SK-N-SH (cell line): ENCODE data around the gene GALNT18. TPM values are rescaled to one million over a fixed set of nuclear protein-coding genes. Genes with fewer than 3 reads are reported as not detected.

Experiments used
- CTCF ChIA-PET: fragments of 300-600, 350-600 bp; formaldehyde crosslinking; extraction: SDS; loops from one replicate; lab custom pipeline; 2021; lab: Yijun Ruan, JAX
- POLR2A ChIA-PET: fragments of 350-600 bp; sonication (Branson Sonifier 250); formaldehyde crosslinking; extraction: SDS; loops from one replicate; lab custom pipeline; 2020; ENCODE audit warnings: antibody characterized with exemption, inconsistent platforms; lab: Yijun Ruan, JAX
- DNase-seq: peaks from one replicate; pipeline ENCODE4 v3.0.0; 2012
- H2AFZ ChIP-seq: fragments of 200-600 bp; sonication (generic); 2 replicates; pipeline ENCODE4 v1.8.1; 2016; ENCODE audit warnings: antibody characterized with exemption, mild to moderate bottlenecking, low read depth
- H3F3A ChIP-seq: fragments of 200-600 bp; sonication (generic); replicated peaks from 2 replicates; pipeline ENCODE3; 2016; ENCODE audit warnings: antibody characterized with exemption, mild to moderate bottlenecking; ENCODE audit not compliant: insufficient read depth
- H3K27ac ChIP-seq, 2 experiments: fragments of 200-500 bp in 1 of 2; fragments of 200-600 bp in 1 of 2; sonication (Bioruptor generic) in 1 of 2; sonication (generic), shearing (Covaris generic) in 1 of 2; 2 replicates each; pipeline versions ENCODE4 v1.5.1 to v1.6.1; 2014 to 2016; ENCODE audit warnings: low read depth in 2 of 2, inconsistent platforms in 1 of 2, low read length in 1 of 2, mild to moderate bottlenecking in 1 of 2, mixed read lengths in 1 of 2
- H3K27me3 ChIP-seq: fragments of 200-600 bp; sonication (generic), shearing (Covaris generic); 2 replicates; pipeline ENCODE4 v1.6.1; 2016; ENCODE audit warnings: mixed run types; ENCODE audit not compliant: insufficient read depth
- H3K36me3 ChIP-seq, 2 experiments: fragments of 200-500 bp in 1 of 2; fragments of 200-600 bp in 1 of 2; sonication (Bioruptor generic) in 1 of 2; sonication (generic) in 1 of 2; replicated peaks in 1 of 2; 2 replicates each; pipeline versions ENCODE3 to v1.5.1; 2014 to 2016; ENCODE audit warnings: low read length in 1 of 2, mild to moderate bottlenecking in 1 of 2; ENCODE audit not compliant: insufficient read depth in 2 of 2, control insufficient read depth in 1 of 2
- H3K4me1 ChIP-seq, 2 experiments: fragments of 200-500 bp in 1 of 2; fragments of 200-600 bp in 1 of 2; sonication (Bioruptor generic) in 1 of 2; sonication (generic), shearing (Covaris generic) in 1 of 2; 2 replicates each; pipeline versions ENCODE4 v1.5.1 to v1.6.1; 2014 to 2016; ENCODE audit warnings: low read depth in 1 of 2, low read length in 1 of 2, mixed run types in 1 of 2; ENCODE audit not compliant: insufficient read depth in 2 of 2, control insufficient read depth in 1 of 2
- H3K4me2 ChIP-seq: fragments of 200-600 bp; sonication (generic), shearing (Covaris generic); 2 replicates; pipeline ENCODE4 v1.6.1; 2017; ENCODE audit warnings: mixed run types
- H3K4me3 ChIP-seq, 2 experiments: fragments of 200-500 bp in 1 of 2; fragments of 200-600 bp in 1 of 2; sonication (Bioruptor generic) in 1 of 2; sonication (generic), shearing (Covaris generic) in 1 of 2; 2 replicates each; pipeline versions ENCODE4 v1.5.1 to v1.8.1; 2014 to 2016; ENCODE audit warnings: low read depth in 2 of 2, inconsistent platforms in 1 of 2, low read length in 1 of 2, mild to moderate bottlenecking in 1 of 2, mixed read lengths in 1 of 2, moderate library complexity in 1 of 2
- H3K79me2 ChIP-seq: fragments of 200-600 bp; sonication (generic); 2 replicates; pipeline ENCODE4 v1.8.1; 2017; ENCODE audit warnings: mild to moderate bottlenecking; ENCODE audit not compliant: insufficient read depth
- H3K9ac ChIP-seq: fragments of 200-600 bp; sonication (generic); 2 replicates; pipeline ENCODE4 v1.6.1; 2017; ENCODE audit warnings: mixed run types
- H3K9me2 ChIP-seq: fragments of 200-600 bp; sonication (generic); 2 replicates; pipeline ENCODE4 v1.6.1; 2017; ENCODE audit warnings: mixed run types
- H3K9me3 ChIP-seq: fragments of 200-600 bp; sonication (generic); 2 replicates; pipeline ENCODE4 v1.6.1; 2017; ENCODE audit warnings: mixed run types, mild to moderate bottlenecking, moderate library complexity
- H4K20me1 ChIP-seq: fragments of 200-600 bp; sonication (generic); 2 replicates; pipeline ENCODE4 v1.6.1; 2017; ENCODE audit warnings: mild to moderate bottlenecking, mixed run types; ENCODE audit not compliant: insufficient read depth
- CTCF ChIP-seq: fragments of 200-600 bp; sonication (generic); IDR thresholded peaks from 2 replicates; pipeline ENCODE4 v1.6.1; 2017; ENCODE audit warnings: antibody characterized with exemption, mild to moderate bottlenecking, moderate library complexity
- ELF1 ChIP-seq: IDR thresholded peaks from 2 replicates; pipeline ENCODE4 v1.4.0; 2012
- EP300 ChIP-seq, 2 experiments: IDR thresholded peaks; 2 replicates each; pipeline versions ENCODE4 v1.4.0 to v1.6.1; 2012; ENCODE audit warnings: borderline replicate concordance in 1 of 2, low read depth in 1 of 2, low read length in 1 of 2
- GABPA ChIP-seq: IDR thresholded peaks from 2 replicates; pipeline ENCODE4 v1.4.0; 2012; ENCODE audit warnings: low read depth, mild to moderate bottlenecking
- GATA2 ChIP-seq: sonication (generic); formaldehyde crosslinking; IDR thresholded peaks from 2 replicates; pipeline ENCODE4 v1.5.0; 2020; ENCODE audit warnings: mild to moderate bottlenecking, missing genetic modification reagents
- JUND ChIP-seq: IDR thresholded peaks from 2 replicates; pipeline ENCODE4 v1.4.0; 2012
- NFIC ChIP-seq: IDR thresholded peaks from 2 replicates; pipeline ENCODE4 v1.4.0; 2012; ENCODE audit warnings: borderline replicate concordance
- POLR2AphosphoS5 ChIP-seq: IDR thresholded peaks from 2 replicates; pipeline ENCODE4 v1.6.1; 2012; ENCODE audit warnings: low read depth, low read length
- SIN3A ChIP-seq: IDR thresholded peaks from 2 replicates; pipeline ENCODE4 v1.6.1; 2012; ENCODE audit warnings: low read depth, mild to moderate bottlenecking, low read length, moderate library complexity, borderline replicate concordance
- WGBS: methylation state at CpG from one replicate; pipeline ENCODE4 v1.1.6; 2017; ENCODE audit warnings: low lambda C conversion rate; 5-methylcytosine and 5-hydroxymethylcytosine counted together
- polyA plus RNA-seq, 3 experiments: library from polyadenylated mRNA; depleted of rRNA; stranded (reverse); fragments of >200 nt; gene quantifications; 2 replicates each; pipeline ENCODE4 v1.2.3, GENCODE V29; 2012
- TF ChIP-seq, protein P1 (sequence below): IDR thresholded peaks from 2 replicates; pipeline ENCODE4 v1.4.0; 2012; ENCODE audit warnings: low read depth, borderline replicate concordance
- TF ChIP-seq, protein P2 (sequence below): IDR thresholded peaks from 2 replicates; pipeline ENCODE4 v1.6.1; 2012; ENCODE audit warnings: mild to moderate bottlenecking, low read depth, low read length, moderate library complexity

The GALNT18 gene
- polyA plus RNA-seq, 1 of the 3 experiments (the other 2 are of a cell fraction) = 0.64 TPM

DNA sequence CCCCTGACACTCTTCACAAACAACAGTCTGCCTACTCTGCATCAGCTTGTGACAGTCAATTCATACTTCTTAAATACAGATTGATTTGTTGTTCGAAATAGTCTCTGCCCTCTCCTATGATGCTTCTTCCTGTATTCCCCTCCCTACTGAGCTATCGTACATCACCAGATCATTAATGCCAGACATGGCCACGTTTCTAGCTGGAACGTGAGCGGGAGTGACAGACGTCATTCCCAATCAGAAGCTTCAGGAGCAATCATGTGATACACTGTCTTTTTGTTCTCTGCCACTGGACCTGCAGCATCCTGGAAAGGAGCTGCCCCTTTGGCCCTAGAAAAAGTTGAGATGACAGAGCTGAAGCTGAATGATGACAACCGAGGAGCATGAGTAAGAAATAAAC lies 317.3 kb downstream of the GALNT18 start:
- no peaks in the 10 kb centered on the region; the same call in 1 of the 2 replicates for H3K27me3 ChIP-seq
- no peaks in the 10 kb centered on the region for H4K20me1 ChIP-seq
- CTCF ChIA-PET = interaction anchor here (1.2 to 1.5 kb wide), 2 partner anchors 31 to 34 kb away, joined by 3 read pairs; no protein-coding TSS in a partner anchor
- TF ChIP-seq POLR2AphosphoS5 (no peak), CTCF (no peak), EP300 (IDR thresholded peaks at IDR 0.05; ENCODE audit: borderline replicate concordance in 1 of 2, low read depth in 1 of 2, low read length in 1 of 2) (no peak), GABPA (no peak), ELF1 (no peak), SIN3A (no peak), JUND (no peak), GATA2 (CRISPR knock-in tag) (no peak)
- TF ChIP-seq, protein P1, sequence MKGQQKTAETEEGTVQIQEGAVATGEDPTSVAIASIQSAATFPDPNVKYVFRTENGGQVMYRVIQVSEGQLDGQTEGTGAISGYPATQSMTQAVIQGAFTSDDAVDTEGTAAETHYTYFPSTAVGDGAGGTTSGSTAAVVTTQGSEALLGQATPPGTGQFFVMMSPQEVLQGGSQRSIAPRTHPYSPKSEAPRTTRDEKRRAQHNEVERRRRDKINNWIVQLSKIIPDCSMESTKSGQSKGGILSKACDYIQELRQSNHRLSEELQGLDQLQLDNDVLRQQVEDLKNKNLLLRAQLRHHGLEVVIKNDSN = no peak
- TF ChIP-seq, protein P2, sequence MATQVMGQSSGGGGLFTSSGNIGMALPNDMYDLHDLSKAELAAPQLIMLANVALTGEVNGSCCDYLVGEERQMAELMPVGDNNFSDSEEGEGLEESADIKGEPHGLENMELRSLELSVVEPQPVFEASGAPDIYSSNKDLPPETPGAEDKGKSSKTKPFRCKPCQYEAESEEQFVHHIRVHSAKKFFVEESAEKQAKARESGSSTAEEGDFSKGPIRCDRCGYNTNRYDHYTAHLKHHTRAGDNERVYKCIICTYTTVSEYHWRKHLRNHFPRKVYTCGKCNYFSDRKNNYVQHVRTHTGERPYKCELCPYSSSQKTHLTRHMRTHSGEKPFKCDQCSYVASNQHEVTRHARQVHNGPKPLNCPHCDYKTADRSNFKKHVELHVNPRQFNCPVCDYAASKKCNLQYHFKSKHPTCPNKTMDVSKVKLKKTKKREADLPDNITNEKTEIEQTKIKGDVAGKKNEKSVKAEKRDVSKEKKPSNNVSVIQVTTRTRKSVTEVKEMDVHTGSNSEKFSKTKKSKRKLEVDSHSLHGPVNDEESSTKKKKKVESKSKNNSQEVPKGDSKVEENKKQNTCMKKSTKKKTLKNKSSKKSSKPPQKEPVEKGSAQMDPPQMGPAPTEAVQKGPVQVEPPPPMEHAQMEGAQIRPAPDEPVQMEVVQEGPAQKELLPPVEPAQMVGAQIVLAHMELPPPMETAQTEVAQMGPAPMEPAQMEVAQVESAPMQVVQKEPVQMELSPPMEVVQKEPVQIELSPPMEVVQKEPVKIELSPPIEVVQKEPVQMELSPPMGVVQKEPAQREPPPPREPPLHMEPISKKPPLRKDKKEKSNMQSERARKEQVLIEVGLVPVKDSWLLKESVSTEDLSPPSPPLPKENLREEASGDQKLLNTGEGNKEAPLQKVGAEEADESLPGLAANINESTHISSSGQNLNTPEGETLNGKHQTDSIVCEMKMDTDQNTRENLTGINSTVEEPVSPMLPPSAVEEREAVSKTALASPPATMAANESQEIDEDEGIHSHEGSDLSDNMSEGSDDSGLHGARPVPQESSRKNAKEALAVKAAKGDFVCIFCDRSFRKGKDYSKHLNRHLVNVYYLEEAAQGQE = no peak
- no peaks in the 10 kb centered on the region for H3K9me2 ChIP-seq
- H3F3A ChIP-seq = no peaks in the 10 kb centered on the region
- H3K4me1 ChIP-seq = peaks cover 0 to 2% of the 10 kb centered on the region in 2 experiments; a peak in 1 of 4 replicates
- H3K4me2 ChIP-seq = no peak overlapping the region
- 37% methylated on average over 7 of the region's 7 CpGs for WGBS
- H2AFZ ChIP-seq = no peak overlapping the region
- H3K27ac ChIP-seq = no peak overlapping the region
- no peak for DNase-seq
- POLR2A ChIA-PET = no interaction called here
- no peaks in the 10 kb centered on the region for H3K79me2 ChIP-seq
- no peaks in the 10 kb centered on the region for H3K36me3 ChIP-seq
- no peaks in the 10 kb centered on the region for H3K9me3 ChIP-seq
- no peak overlapping the region for H3K9ac ChIP-seq
- H3K4me3 ChIP-seq = no peak overlapping the region

- no peaks in the 10 kb centered on the region for H3K9me2 ChIP-seq
- no peak overlapping the region for H3K4me2 ChIP-seq
- H3K36me3 ChIP-seq = no peaks in the 10 kb centered on the region
- H3K4me3 ChIP-seq = no peak overlapping the region
- CTCF ChIA-PET = no interaction called here
- no peaks in the 10 kb centered on the region for H3K79me2 ChIP-seq
- H3F3A ChIP-seq = no peaks in the 10 kb centered on the region
- H3K9ac ChIP-seq = no peak overlapping the region
- H3K4me1 ChIP-seq = peaks cover 0 to 2% of the 10 kb centered on the region in 2 experiments; a peak in 1 of 4 replicates
- WGBS = 82% methylated on average over 10 of the region's 10 CpGs
- TF ChIP-seq NFIC = no peak
- TF ChIP-seq, all 33 proteins: peak for 0
- Histone ChIP-seq H2AFZ (no peak overlapping the region), H3K27ac (no peak overlapping the region), H3K27me3 (no peaks in the 10 kb centered on the region; the same call in 1 of the 2 replicates), H3K9me3 (no peaks in the 10 kb centered on the region), H4K20me1 (no peaks in the 10 kb centered on the region)
- DNase-seq = no peak
- POLR2A ChIA-PET = no interaction called here
Observed at GRCh38 chr11:11302565-11302964, 319.2 kb downstream of the GALNT18 start.
